Activated T-cell treated with anti-CD3 and anti-CD28 coated beads, Interleukin-2, amount 50 U/mL, for 4 hours (primary cell): ENCODE results near the gene DROSHA. TPM values are rescaled to one million over a fixed set of nuclear protein-coding genes. Genes with fewer than 3 reads are reported as not detected.

Experiments used
- ATAC-seq, 2 donors: fragments of 200-7000 bp; cut with Tn5 transposase; one replicate each; pipeline ENCODE4 v1.10.0; 2021
- DNase-seq: peaks from one replicate; pipeline ENCODE4 v3.0.0-alpha.2; 2020
- H3K27me3 Mint-ChIP-seq: one replicate; pipeline ENCODE4 v1.8.0; 2021; ENCODE audit warnings: low read depth, mixed read lengths
- H3K36me3 Mint-ChIP-seq: one replicate; pipeline ENCODE4 v1.8.0; 2022; ENCODE audit warnings: mixed read lengths; ENCODE audit not compliant: insufficient read depth
- H3K4me1 Mint-ChIP-seq: one replicate; pipeline ENCODE4 v1.8.0; 2021; ENCODE audit warnings: low read depth, mixed read lengths
- H3K4me3 Mint-ChIP-seq: one replicate; pipeline ENCODE4 v1.8.0; 2021; ENCODE audit warnings: mild to moderate bottlenecking, moderate library complexity, mixed read lengths
- H3K9me3 Mint-ChIP-seq: one replicate; pipeline ENCODE4 v1.8.0; 2021; ENCODE audit warnings: mixed read lengths
- total RNA-seq, 3 donors: library from RNA; stranded (reverse); gene quantifications; one replicate each; pipeline ENCODE4 v1.2.1, GENCODE V29; 2021

The DROSHA gene
- total RNA-seq, 3 donors from 2014 or later: 47.7 to 60.8 (median 55.8) TPM

DNA sequence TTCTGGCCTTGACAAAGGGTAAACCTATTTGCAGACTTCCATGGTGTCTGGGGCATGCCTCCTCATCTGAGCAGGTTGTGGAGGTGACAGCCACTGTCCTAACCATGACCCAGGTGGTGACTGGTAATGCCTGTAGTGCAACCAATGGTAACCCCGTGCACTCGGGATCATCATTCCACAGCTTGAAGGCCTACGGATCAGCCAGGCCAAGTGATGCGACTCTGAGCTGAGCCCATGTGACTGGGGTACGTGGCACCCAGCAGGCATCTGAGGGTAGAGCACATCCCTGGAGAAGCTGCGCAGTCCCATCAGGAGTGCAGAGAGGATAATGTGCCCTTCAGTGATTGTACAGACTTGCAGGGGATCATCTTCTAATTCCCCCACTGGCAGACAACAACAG lies 35.0 kb downstream of the DROSHA start:
- peaks cover 47% of the 10 kb centered on the region for H3K36me3 Mint-ChIP-seq
- H3K4me3 Mint-ChIP-seq: no peak overlapping the region
- ATAC-seq (no peak), DNase-seq (no peak)
- H3K27me3 Mint-ChIP-seq: no peaks in the 10 kb centered on the region
- H3K9me3 Mint-ChIP-seq: no peaks in the 10 kb centered on the region
- no peaks in the 10 kb centered on the region for H3K4me1 Mint-ChIP-seq

- ATAC-seq (no peak), DNase-seq (no peak)
- Mint-ChIP-seq H3K36me3 (peaks cover 45% of the 10 kb centered on the region), H3K4me3 (no peak overlapping the region), H3K27me3 (no peaks in the 10 kb centered on the region), H3K9me3 (no peaks in the 10 kb centered on the region), H3K4me1 (no peaks in the 10 kb centered on the region)
Measured at GRCh38 chr5:31496301-31496700, 35.6 kb downstream of the DROSHA start.

- no peak for ATAC-seq
- H3K36me3 Mint-ChIP-seq: peaks cover 42% of the 10 kb centered on the region
- no peak for DNase-seq
- H3K4me3 Mint-ChIP-seq: no peak overlapping the region
- no peaks in the 10 kb centered on the region for H3K4me1 Mint-ChIP-seq
- no peaks in the 10 kb centered on the region for H3K9me3 Mint-ChIP-seq
- no peaks in the 10 kb centered on the region for H3K27me3 Mint-ChIP-seq
Measured at GRCh38 chr5:31495336-31495735, 36.6 kb downstream of the DROSHA start.

DNA sequence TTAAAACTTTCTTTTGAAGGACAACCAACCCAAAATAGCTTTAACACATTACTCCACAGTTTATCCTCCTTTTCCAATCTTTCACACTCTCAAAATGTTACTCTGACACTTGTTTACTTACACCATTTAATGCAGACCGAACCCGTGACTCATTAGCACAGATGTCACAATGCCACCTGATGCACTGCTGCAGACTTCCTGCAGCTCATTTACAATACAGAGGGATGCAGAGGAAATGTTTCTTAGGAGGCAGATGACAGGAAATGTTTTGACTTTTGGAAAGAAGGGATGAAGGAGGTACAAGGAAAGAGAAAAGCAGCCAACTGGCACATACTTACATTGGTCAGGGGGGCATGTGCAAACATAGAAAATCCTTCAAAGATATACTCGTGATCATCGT lies 39.0 kb downstream of the DROSHA start:
- DNase-seq: no peak
- peaks cover 45% of the 10 kb centered on the region for H3K36me3 Mint-ChIP-seq

GRCh38 chr5:31487506-31487905 lies 44.4 kb downstream of the DROSHA start:
- H3K4me1 Mint-ChIP-seq: no peaks in the 10 kb centered on the region
- H3K4me3 Mint-ChIP-seq: no peak overlapping the region
- DNase-seq (no peak), ATAC-seq (no peak)
- peaks cover 52% of the 10 kb centered on the region for H3K36me3 Mint-ChIP-seq
- H3K9me3 Mint-ChIP-seq: no peaks in the 10 kb centered on the region
- no peaks in the 10 kb centered on the region for H3K27me3 Mint-ChIP-seq

More for the DNA sequence above, 39.0 kb downstream of the DROSHA start:
- Mint-ChIP-seq H3K4me3 (no peak overlapping the region), H3K9me3 (no peaks in the 10 kb centered on the region), H3K4me1 (no peaks in the 10 kb centered on the region), H3K27me3 (no peaks in the 10 kb centered on the region)
- no peak for ATAC-seq

DNA sequence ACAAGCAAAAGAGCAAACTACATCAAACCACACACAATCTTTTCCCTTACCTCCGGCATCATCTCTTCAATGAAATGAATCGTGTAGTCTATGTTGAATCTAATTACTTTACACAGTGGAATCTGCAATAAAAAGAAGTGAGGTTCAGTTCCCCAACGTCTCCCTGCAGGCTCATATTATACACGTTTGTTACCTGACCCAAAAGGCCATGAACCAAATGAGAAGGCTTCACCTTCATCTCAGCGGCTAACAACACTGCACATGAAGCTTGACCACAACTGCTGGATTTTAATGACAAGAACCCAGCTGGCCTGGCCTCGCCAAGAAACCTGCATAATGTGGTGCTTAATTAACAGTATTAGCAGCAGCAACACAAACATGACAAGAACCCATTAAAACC lies 45.5 kb downstream of the DROSHA start:
- H3K9me3 Mint-ChIP-seq: no peaks in the 10 kb centered on the region
- ATAC-seq (no peak), DNase-seq (no peak)
- peaks cover 58% of the 10 kb centered on the region for H3K36me3 Mint-ChIP-seq
- H3K27me3 Mint-ChIP-seq: no peaks in the 10 kb centered on the region
- H3K4me3 Mint-ChIP-seq: no peak overlapping the region
- no peaks in the 10 kb centered on the region for H3K4me1 Mint-ChIP-seq

GRCh38 chr5:31485376-31486207 lies 46.3 kb downstream of the DROSHA start:
- no peaks in the 10 kb centered on the region for H3K4me1 Mint-ChIP-seq

GRCh38 chr5:31481531-31482165 lies 50.2 kb downstream of the DROSHA start:
- no peak for ATAC-seq
- H3K36me3 Mint-ChIP-seq: peaks cover 52% of the 10 kb centered on the region
- no peaks in the 10 kb centered on the region for H3K4me1 Mint-ChIP-seq
- H3K9me3 Mint-ChIP-seq: no peaks in the 10 kb centered on the region
- no peaks in the 10 kb centered on the region for H3K27me3 Mint-ChIP-seq
- H3K4me3 Mint-ChIP-seq: no peak overlapping the region
- no peak for DNase-seq

More at GRCh38 chr5:31485376-31486207, 46.3 kb downstream of the DROSHA start:
- H3K9me3 Mint-ChIP-seq: no peaks in the 10 kb centered on the region
- DNase-seq (no peak), ATAC-seq (no peak)
- H3K36me3 Mint-ChIP-seq: peaks cover 60% of the 10 kb centered on the region
- H3K4me3 Mint-ChIP-seq: no peak overlapping the region
- H3K27me3 Mint-ChIP-seq: no peaks in the 10 kb centered on the region

DNA sequence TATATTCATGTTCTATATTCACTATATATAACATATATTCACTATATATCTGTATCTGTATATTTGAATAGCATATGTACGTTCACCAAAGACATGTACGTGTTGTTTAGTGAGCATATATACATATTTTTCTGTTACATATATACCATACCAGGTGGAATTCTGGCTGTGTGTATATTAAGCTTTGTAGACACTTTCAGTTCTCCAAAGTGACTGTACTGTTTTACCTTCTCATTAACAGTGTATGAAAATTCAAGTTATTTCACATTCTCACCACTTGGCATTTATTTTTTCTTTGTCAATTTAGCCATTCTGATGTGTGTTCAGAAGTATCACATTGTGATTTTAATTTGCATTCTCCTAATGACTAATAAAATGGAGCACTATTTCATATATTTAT lies 52.2 kb downstream of the DROSHA start:
- Mint-ChIP-seq H3K36me3 (peaks cover 46% of the 10 kb centered on the region), H3K27me3 (no peaks in the 10 kb centered on the region), H3K9me3 (no peaks in the 10 kb centered on the region), H3K4me1 (no peaks in the 10 kb centered on the region), H3K4me3 (no peak overlapping the region)
- ATAC-seq (no peak), DNase-seq (no peak)

- Mint-ChIP-seq H3K4me3 (no peak overlapping the region), H3K4me1 (no peaks in the 10 kb centered on the region), H3K27me3 (no peaks in the 10 kb centered on the region), H3K36me3 (peaks cover 42% of the 10 kb centered on the region), H3K9me3 (no peaks in the 10 kb centered on the region)
- DNase-seq: no peak
- ATAC-seq: no peak
Measured at GRCh38 chr5:31478901-31479300, 53.0 kb downstream of the DROSHA start.

- Mint-ChIP-seq H3K27me3 (no peaks in the 10 kb centered on the region), H3K36me3 (peaks cover 43% of the 10 kb centered on the region), H3K9me3 (no peaks in the 10 kb centered on the region), H3K4me1 (no peaks in the 10 kb centered on the region), H3K4me3 (no peak overlapping the region)
- DNase-seq: no peak
- ATAC-seq: no peak
Measured at GRCh38 chr5:31477971-31478370, 53.9 kb downstream of the DROSHA start.

- Mint-ChIP-seq H3K4me1 (no peaks in the 10 kb centered on the region), H3K27me3 (no peaks in the 10 kb centered on the region), H3K4me3 (no peak overlapping the region), H3K36me3 (peaks cover 44% of the 10 kb centered on the region), H3K9me3 (no peaks in the 10 kb centered on the region)
- no peak for ATAC-seq
- no peak for DNase-seq
Measured at GRCh38 chr5:31477516-31477915, 54.4 kb downstream of the DROSHA start.

DNA sequence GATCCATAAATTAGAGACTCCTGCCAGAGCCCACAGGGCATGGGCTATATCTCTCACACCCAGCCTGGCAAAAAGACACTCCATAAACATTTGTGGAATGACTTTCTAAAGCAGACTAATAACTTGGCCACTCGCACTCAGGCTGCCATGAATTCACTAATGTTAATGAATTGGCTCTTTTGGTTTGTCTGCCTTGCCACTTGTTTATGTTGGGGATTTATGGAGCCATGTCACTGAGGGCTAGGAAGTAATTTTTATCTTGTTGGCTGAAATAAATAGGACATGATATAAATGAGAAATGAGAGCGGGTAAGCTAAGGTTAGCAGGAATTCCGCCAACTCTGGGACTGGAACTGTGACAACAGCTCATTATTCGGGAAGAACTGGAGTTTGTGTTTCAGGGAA lies 55.2 kb downstream of the DROSHA start:
- Mint-ChIP-seq H3K9me3 (no peaks in the 10 kb centered on the region), H3K4me3 (no peak overlapping the region), H3K36me3 (peaks cover 40% of the 10 kb centered on the region), H3K27me3 (no peaks in the 10 kb centered on the region), H3K4me1 (no peaks in the 10 kb centered on the region)
- DNase-seq: no peak
- no peak for ATAC-seq

DNA sequence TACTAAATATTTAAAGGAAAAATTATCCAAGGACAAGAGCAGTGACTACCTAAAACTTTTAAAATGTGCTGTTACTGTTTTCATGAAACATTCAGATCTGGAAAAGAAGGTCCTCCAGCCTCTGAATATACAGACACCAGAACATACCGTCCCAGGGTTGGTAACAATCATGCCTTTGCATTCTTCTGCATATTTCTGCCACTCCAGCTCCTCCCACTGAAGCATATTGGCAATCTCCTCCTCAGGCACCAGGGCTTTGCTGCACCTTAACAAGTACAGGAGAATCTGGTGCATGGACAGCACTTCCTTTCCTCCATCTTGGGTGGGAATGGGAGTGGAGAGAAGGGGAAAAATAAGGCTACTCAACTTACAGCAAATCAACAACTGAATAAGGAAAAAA lies 60.0 kb downstream of the DROSHA start:
- H3K9me3 Mint-ChIP-seq: no peaks in the 10 kb centered on the region
- no peaks in the 10 kb centered on the region for H3K27me3 Mint-ChIP-seq
- DNase-seq: no peak
- no peak overlapping the region for H3K4me3 Mint-ChIP-seq
- H3K4me1 Mint-ChIP-seq: no peaks in the 10 kb centered on the region
- peaks cover 51% of the 10 kb centered on the region for H3K36me3 Mint-ChIP-seq
- no peak for ATAC-seq

GRCh38 chr5:31471040-31471439 lies 60.9 kb downstream of the DROSHA start:
- no peak overlapping the region for H3K4me3 Mint-ChIP-seq
- H3K36me3 Mint-ChIP-seq: peaks cover 54% of the 10 kb centered on the region
- no peaks in the 10 kb centered on the region for H3K4me1 Mint-ChIP-seq
- no peaks in the 10 kb centered on the region for H3K9me3 Mint-ChIP-seq
- no peaks in the 10 kb centered on the region for H3K27me3 Mint-ChIP-seq
- no peak for DNase-seq
- ATAC-seq: no peak
